ENCODE data around the gene SMIM28.

Gene SMIM28

GRCh38 chr6:138428944-138429598, 51.4 kb downstream of the SMIM28 start:
- Mint-ChIP-seq H3K4me1 (no peaks in the 10 kb centered on the region), H3K4me3 (no peak overlapping the region), H3K36me3 (no peaks in the 10 kb centered on the region), H3K9me3 (no peaks in the 10 kb centered on the region), H3K27ac (no peak overlapping the region), H3K27me3 (no peaks in the 10 kb centered on the region)

DNA sequence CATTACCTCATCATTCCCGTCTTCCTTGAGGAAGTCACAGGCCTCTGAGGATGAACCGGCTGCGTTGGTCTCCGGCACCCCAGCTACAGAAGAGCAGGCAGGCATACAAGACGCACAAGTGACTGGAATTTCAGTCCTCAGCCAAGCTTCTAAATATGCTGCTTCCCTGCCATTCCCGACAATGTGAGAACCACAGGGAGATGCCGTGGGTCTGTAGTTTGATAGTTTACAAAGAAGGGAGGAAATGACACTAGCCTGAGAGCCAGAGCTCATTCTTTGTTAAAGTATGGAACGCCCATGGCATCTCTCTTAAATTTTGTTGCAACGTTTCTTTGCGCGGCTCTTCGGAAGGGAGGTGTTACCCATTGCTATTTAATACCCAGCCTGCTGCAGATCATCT, 52.1 kb downstream of the SMIM28 start:
- H3K27ac Mint-ChIP-seq: no peak overlapping the region
- H3K36me3 Mint-ChIP-seq: no peaks in the 10 kb centered on the region
- no peaks in the 10 kb centered on the region for H3K4me1 Mint-ChIP-seq
- H3K9me3 Mint-ChIP-seq: no peaks in the 10 kb centered on the region
- no peak overlapping the region for H3K4me3 Mint-ChIP-seq
- H3K27me3 Mint-ChIP-seq: no peaks in the 10 kb centered on the region

- H3K9me3 Mint-ChIP-seq: no peaks in the 10 kb centered on the region
- no peaks in the 10 kb centered on the region for H3K4me1 Mint-ChIP-seq
- no peak overlapping the region for H3K4me3 Mint-ChIP-seq
- H3K27me3 Mint-ChIP-seq: no peaks in the 10 kb centered on the region
- H3K27ac Mint-ChIP-seq: no peak overlapping the region
- H3K36me3 Mint-ChIP-seq: no peaks in the 10 kb centered on the region
Measured at GRCh38 chr6:138430361-138431145, 52.8 kb downstream of the SMIM28 start.

DNA sequence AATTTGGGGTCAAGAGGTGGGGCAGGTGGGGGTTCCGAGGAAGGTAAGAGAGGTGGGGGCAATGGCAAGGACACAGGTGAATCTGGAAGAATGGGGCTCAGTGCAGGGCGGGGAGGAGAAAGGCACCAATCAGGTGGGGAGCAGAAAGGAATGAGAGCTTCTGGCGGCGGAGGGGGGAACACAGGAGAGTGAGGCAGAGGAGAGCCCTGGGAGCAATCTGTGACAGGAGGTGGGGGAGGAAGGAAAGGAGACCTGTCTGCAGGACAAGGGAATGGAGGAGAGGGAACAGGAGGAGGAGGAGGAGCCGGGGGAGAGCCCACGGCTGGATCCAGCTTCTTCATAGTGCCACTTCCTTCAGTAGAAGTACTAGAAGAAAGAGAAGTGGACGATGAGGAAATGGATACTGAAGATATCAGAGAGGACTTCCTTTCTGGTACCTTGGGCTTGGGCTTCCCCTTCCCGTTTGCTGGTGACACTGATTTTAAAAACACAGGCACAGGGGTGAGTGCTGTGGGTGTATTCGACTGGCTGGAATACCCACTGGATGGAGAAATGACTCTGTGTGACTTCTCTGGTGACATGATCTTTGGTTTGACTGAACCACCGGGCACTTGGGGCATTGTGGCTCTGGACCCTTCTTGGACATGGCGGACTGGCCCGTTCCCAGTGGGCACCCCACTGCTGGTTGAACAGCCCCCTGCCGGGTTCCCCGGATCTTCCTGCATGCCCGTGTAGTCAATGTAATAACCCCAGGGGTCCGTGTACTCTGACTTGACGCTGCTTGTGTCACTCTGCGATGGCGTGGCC, 53.8 kb downstream of the SMIM28 start:
- H3K4me3 Mint-ChIP-seq: no peak overlapping the region

GRCh38 chr6:138432063-138432356, 54.3 kb downstream of the SMIM28 start:
- no peak overlapping the region for H3K4me3 Mint-ChIP-seq
- no peaks in the 10 kb centered on the region for H3K36me3 Mint-ChIP-seq
- no peaks in the 10 kb centered on the region for H3K9me3 Mint-ChIP-seq
- no peak overlapping the region for H3K27ac Mint-ChIP-seq
- no peaks in the 10 kb centered on the region for H3K4me1 Mint-ChIP-seq
- H3K27me3 Mint-ChIP-seq: no peaks in the 10 kb centered on the region

More for the DNA sequence above, 53.8 kb downstream of the SMIM28 start:
- no peaks in the 10 kb centered on the region for H3K27me3 Mint-ChIP-seq
- H3K36me3 Mint-ChIP-seq: no peaks in the 10 kb centered on the region
- no peaks in the 10 kb centered on the region for H3K9me3 Mint-ChIP-seq
- H3K4me1 Mint-ChIP-seq: no peaks in the 10 kb centered on the region
- no peak overlapping the region for H3K27ac Mint-ChIP-seq
